Endothelial cell of umbilical vein (primary cell): Measurements from ENCODE around the gene CCDC85B. TPM values are rescaled to one million over a fixed set of nuclear protein-coding genes. Genes with fewer than 3 reads are reported as not detected.

Experiments used
- BruUV-seq: library from RNA; stranded (reverse); fragments of 400-500 nt; replicated peaks from 2 replicates; lab custom pipeline; 2021; lab: Mats Ljungman, UMichigan
- CTCF ChIA-PET: fragments of 300-600, 350-600 bp; sonication (Branson Sonifier 250); formaldehyde crosslinking; loops from one replicate; lab custom pipeline; 2021; ENCODE audit warnings: antibody characterized with exemption, inconsistent platforms; lab: Charles Lee
- POLR2A ChIA-PET: fragments of 300-600, 350-600 bp; sonication (Branson Sonifier 250); formaldehyde crosslinking; loops from one replicate; lab custom pipeline; 2021; ENCODE audit warnings: antibody characterized with exemption, inconsistent platforms; lab: Charles Lee
- DNase-seq: peaks from one replicate; pipeline ENCODE4 v3.0.0-alpha.2; 2011; ENCODE audit warnings: low read depth, low spot score
- FAIRE-seq: peaks from 2 replicates; lab custom pipeline; 2011; peaks lifted over from hg19 to GRCh38; lab: Jason Lieb, UNC
- H2AFZ ChIP-seq: 2 replicates; pipeline ENCODE4 v1.6.0; 2012; ENCODE audit warnings: low read depth, low read length, control low read depth, inconsistent platforms
- H3K27ac ChIP-seq: 2 replicates; pipeline ENCODE4 v1.5.1; 2011; ENCODE audit warnings: low read depth, mild to moderate bottlenecking, control low read depth, low read length, moderate library complexity; ENCODE audit not compliant: insufficient read depth
- H3K27me3 ChIP-seq, 2 experiments: 2 replicates each; pipeline versions ENCODE4 v1.6.0 to v1.6.1; 2011; ENCODE audit warnings: low read length in 2 of 2, mixed read lengths in 1 of 2; ENCODE audit not compliant: control insufficient read depth in 2 of 2, insufficient read depth in 2 of 2
- H3K36me3 ChIP-seq, 2 experiments: 2 replicates in 1 of 2; 3 replicates in 1 of 2; pipeline ENCODE4 v1.5.1; 2011; ENCODE audit warnings: low read length in 2 of 2, mild to moderate bottlenecking in 1 of 2, moderate library complexity in 1 of 2; ENCODE audit not compliant: control insufficient read depth in 2 of 2, insufficient read depth in 2 of 2; ENCODE audit errors: extremely low read depth in 1 of 2
- H3K4me1 ChIP-seq: 3 replicates; pipeline ENCODE4 v1.5.1; 2011; ENCODE audit warnings: mild to moderate bottlenecking, low read length; ENCODE audit not compliant: control insufficient read depth, insufficient read depth; ENCODE audit errors: extremely low read depth
- H3K4me2 ChIP-seq: 2 replicates; pipeline ENCODE4 v1.6.1; 2011; ENCODE audit warnings: low read length, control low read depth, mixed read lengths; ENCODE audit not compliant: insufficient read depth
- H3K4me3 ChIP-seq, 3 experiments: fragments of 200-600 bp in 1 of 3; sonication (generic), shearing (Covaris generic) in 1 of 3; replicated peaks in 1 of 3; 2 replicates each; pipeline ENCODE4 v1.5.1; 2011 to 2016; ENCODE audit warnings: control low read depth in 3 of 3, low read length in 3 of 3, mild to moderate bottlenecking in 2 of 3, inconsistent platforms in 1 of 3, low read depth in 1 of 3, moderate library complexity in 1 of 3; ENCODE audit not compliant: insufficient read depth in 1 of 3
- H3K79me2 ChIP-seq: 2 replicates; pipeline ENCODE4 v1.6.0; 2012; ENCODE audit warnings: low read length, inconsistent platforms; ENCODE audit not compliant: control insufficient read depth, insufficient read depth
- H3K9ac ChIP-seq: replicated peaks from 2 replicates; pipeline ENCODE3; 2011; ENCODE audit warnings: low read length, control low read depth; ENCODE audit not compliant: insufficient read depth; ENCODE audit errors: extremely low read depth
- H3K9me1 ChIP-seq: replicated peaks from 3 replicates; pipeline ENCODE4 v1.6.0; 2011; ENCODE audit warnings: mild to moderate bottlenecking, low read length; ENCODE audit not compliant: control insufficient read depth, insufficient read depth; ENCODE audit errors: extremely low read depth
- H3K9me3 ChIP-seq: replicated peaks from 2 replicates; pipeline ENCODE4 v1.5.1; 2012; ENCODE audit warnings: low read length, inconsistent platforms; ENCODE audit not compliant: control insufficient read depth, insufficient read depth
- H4K20me1 ChIP-seq: replicated peaks from 2 replicates; pipeline ENCODE3; 2011; ENCODE audit warnings: mild to moderate bottlenecking, low read length; ENCODE audit not compliant: control insufficient read depth, insufficient read depth; ENCODE audit errors: extremely low read depth
- EZH2 ChIP-seq: IDR thresholded peaks from 2 replicates; pipeline ENCODE4 v1.6.1; 2012; ENCODE audit warnings: borderline replicate concordance, low read depth, mild to moderate bottlenecking, moderate library complexity, low read length, inconsistent platforms; ENCODE audit not compliant: severe bottlenecking
- FOS ChIP-seq: IDR thresholded peaks from 2 replicates; pipeline ENCODE4 v1.6.1; 2011; ENCODE audit warnings: mild to moderate bottlenecking, low read length, moderate library complexity, borderline replicate concordance; ENCODE audit not compliant: insufficient read depth
- GATA2 ChIP-seq: IDR thresholded peaks from 2 replicates; pipeline ENCODE4 v1.7.0; 2011; ENCODE audit warnings: low read depth, mild to moderate bottlenecking, moderate library complexity, mixed read lengths, low read length; ENCODE audit not compliant: insufficient read length, insufficient read depth
- JUN ChIP-seq: IDR thresholded peaks from 2 replicates; pipeline ENCODE4 v1.6.1; 2011; ENCODE audit warnings: borderline replicate concordance, low read depth; ENCODE audit not compliant: insufficient read length, insufficient read depth
- MYC ChIP-seq: IDR thresholded peaks from one replicate; pipeline ENCODE4 v1.6.1; 2011; ENCODE audit warnings: mild to moderate bottlenecking, low read depth, low read length
- POLR2A ChIP-seq: IDR thresholded peaks from 2 replicates; pipeline ENCODE4 v1.6.1; 2012; ENCODE audit warnings: low read depth, mild to moderate bottlenecking, control low read depth, low read length
- POLR2AphosphoS5 ChIP-seq: IDR thresholded peaks from 2 replicates; pipeline ENCODE4 v1.6.1; 2012; ENCODE audit warnings: low read depth, mild to moderate bottlenecking, control low read depth, low read length, moderate library complexity; ENCODE audit not compliant: insufficient read depth
- dilution Hi-C: fragments of 300-500 bp; cut with MboI; formaldehyde crosslinking; loops from one replicate; pipeline ENCODE4 v1.15.0; 2019; ENCODE audit warnings: low sequenced_read_pairs; ENCODE audit not compliant: extremely low pct_ligation_motif_present
- intact Hi-C: fragments of 100-400 bp; cut with micrococcal nuclease; formaldehyde crosslinking; loops from one replicate; pipeline ENCODE4 v1.10.0; 2022
- polyA plus RNA-seq, 4 experiments: library from polyadenylated mRNA; depleted of rRNA in 3 of 4; stranded (reverse) in 3 of 4; unstranded in 1 of 4; fragments of >200 nt; gene quantifications; 2 replicates each; pipeline versions ENCODE4 v1.2.1 to v1.2.3, GENCODE V29; 2011 to 2012; ENCODE audit warnings: missing spikeins in 1 of 4
- total RNA-seq: library from RNA; stranded (reverse); gene quantifications from 2 replicates; pipeline ENCODE4 v1.2.3, GENCODE V29; 2021
- TF ChIP-seq, protein P1 (sequence below): IDR thresholded peaks from 2 replicates; pipeline ENCODE4 v1.6.1; 2011; ENCODE audit not compliant: insufficient read depth, insufficient read length
- TF ChIP-seq, protein P2 (sequence below), 2 donors: IDR thresholded peaks; 1 replicate in 1 of 2; 2 replicates in 1 of 2; pipeline ENCODE4 v1.5.1; 2011; ENCODE audit warnings: low read length in 2 of 2, mild to moderate bottlenecking in 2 of 2, moderate library complexity in 2 of 2, control low read depth in 1 of 2, inconsistent platforms in 1 of 2, low read depth in 1 of 2; ENCODE audit not compliant: insufficient read depth in 1 of 2; ENCODE audit errors: extremely low read depth in 1 of 2

The CCDC85B gene
- total and polyA plus RNA-seq, 2 donors (not counting 3 experiments of a cell fraction or from before 2014, with no cell fraction given): 105 to 107 TPM

DNA sequence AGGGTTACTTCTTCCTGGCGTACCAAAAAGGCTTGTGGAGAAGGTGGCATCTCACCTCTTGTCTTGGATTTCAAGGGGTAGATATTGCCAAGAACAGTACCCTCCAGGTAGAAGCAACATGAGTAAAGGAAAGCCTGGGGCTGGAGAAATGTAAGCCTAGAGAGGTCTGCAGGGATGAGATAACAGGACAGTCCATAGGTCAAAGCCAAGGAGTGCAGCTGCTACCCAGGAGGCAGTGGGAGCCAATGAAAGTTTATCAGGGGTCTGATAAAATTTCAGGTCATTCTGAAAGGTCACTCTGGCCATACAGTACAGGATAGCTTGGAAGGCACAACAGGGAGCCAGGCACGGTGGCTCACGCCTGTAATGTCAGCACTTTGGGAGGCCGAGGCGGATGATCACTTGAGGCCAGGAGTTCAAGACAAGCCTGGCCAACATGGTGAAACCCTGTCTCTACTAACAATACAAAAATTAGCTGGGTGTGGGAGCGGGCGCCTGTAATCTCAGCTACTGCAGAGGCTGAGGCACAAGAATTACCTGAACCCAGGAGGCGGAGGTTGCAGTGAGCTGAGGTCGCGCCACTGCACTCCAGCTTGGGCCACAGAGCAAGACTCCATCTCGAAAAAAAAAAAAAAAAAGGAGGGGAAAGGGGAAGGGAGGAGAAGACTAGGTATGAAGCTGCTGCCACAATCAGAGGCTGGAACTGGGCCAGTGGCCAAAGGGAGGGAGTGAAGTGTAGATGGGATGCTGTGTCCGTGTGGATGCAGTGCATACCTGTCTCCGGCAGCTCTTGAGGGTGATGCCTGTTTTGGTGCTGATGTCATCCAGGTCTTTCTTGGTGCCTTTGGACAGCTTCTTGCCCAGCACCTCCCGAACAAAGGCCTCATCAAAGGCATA is 3.4 kb upstream of the CCDC85B start:
- CTCF ChIA-PET: interaction anchor here (1.2 to 6.7 kb wide), 9 partner anchors 10 to 261 kb away, joined by 4 to 75 read pairs (median 8); partner anchors contain the start of genes AP5B1 and CFL1
- Histone ChIP-seq H3K36me3 (peaks cover 4 to 29% of the 10 kb centered on the region in 2 experiments), H3K9ac (peak overlapping the region; percentile 61), H4K20me1 (no peaks in the 10 kb centered on the region), H3K4me2 (peak overlapping the region; percentile 62), H2AFZ (no peak overlapping the region), H3K9me1 (no peaks in the 10 kb centered on the region), H3K4me1 (peaks cover 32% of the 10 kb centered on the region), H3K9me3 (no peaks in the 10 kb centered on the region), H3K27me3 (no peaks in the 10 kb centered on the region), H3K4me3 (peak overlapping the region in 2 of 3 experiments; percentile 64 to 66), H3K79me2 (peaks cover 25% of the 10 kb centered on the region), H3K27ac (peak overlapping the region; percentile 37)
- DNase-seq: no peak
- TF ChIP-seq, protein P1, sequence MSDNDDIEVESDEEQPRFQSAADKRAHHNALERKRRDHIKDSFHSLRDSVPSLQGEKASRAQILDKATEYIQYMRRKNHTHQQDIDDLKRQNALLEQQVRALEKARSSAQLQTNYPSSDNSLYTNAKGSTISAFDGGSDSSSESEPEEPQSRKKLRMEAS: no peak
- no peak for TF ChIP-seq MYC
- TF ChIP-seq POLR2A: no peak
- TF ChIP-seq, protein P2, sequence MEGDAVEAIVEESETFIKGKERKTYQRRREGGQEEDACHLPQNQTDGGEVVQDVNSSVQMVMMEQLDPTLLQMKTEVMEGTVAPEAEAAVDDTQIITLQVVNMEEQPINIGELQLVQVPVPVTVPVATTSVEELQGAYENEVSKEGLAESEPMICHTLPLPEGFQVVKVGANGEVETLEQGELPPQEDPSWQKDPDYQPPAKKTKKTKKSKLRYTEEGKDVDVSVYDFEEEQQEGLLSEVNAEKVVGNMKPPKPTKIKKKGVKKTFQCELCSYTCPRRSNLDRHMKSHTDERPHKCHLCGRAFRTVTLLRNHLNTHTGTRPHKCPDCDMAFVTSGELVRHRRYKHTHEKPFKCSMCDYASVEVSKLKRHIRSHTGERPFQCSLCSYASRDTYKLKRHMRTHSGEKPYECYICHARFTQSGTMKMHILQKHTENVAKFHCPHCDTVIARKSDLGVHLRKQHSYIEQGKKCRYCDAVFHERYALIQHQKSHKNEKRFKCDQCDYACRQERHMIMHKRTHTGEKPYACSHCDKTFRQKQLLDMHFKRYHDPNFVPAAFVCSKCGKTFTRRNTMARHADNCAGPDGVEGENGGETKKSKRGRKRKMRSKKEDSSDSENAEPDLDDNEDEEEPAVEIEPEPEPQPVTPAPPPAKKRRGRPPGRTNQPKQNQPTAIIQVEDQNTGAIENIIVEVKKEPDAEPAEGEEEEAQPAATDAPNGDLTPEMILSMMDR (IDR thresholded peaks at IDR 0.05; ENCODE audit: extremely low read depth in 1 of 2, insufficient read depth in 1 of 2, low read depth in 1 of 2, low read length in 2 of 2): no peak
- no peak for TF ChIP-seq EZH2
- TF ChIP-seq POLR2AphosphoS5: no peak
- TF ChIP-seq FOS: no peak
- no peak for TF ChIP-seq JUN
- TF ChIP-seq GATA2: no peak
- BruUV-seq: no TSS peak
- FAIRE-seq: no peak
- dilution Hi-C loops: no loop called here
- intact Hi-C loops: loop anchor here (5.0 kb wide), 1 partner anchor 45 kb away; no protein-coding TSS in a partner anchor
- POLR2A ChIA-PET: interaction anchor here (0.6 to 6.7 kb wide), 4 partner anchors 18 to 164 kb away, joined by 3 to 67 read pairs (median 16); partner anchors contain the start of genes CFL1 and MUS81
